ENCODE results near the gene TEX54.
"Not testable (repeated sequence)": the region's sequence is repeated elsewhere in the genome, so short reads cannot be mapped to it uniquely, and the experiment has no call there.

Gene TEX54

GRCh38 chr11:62860835-62861563 lies 28.4 kb upstream of the TEX54 start:
- no peak overlapping the region for H3K4me3 ChIP-seq (ENCODE audit: low read depth, low read length)
- no peak for TF ChIP-seq CTCF (IDR thresholded peaks at IDR 0.05; ENCODE audit: insufficient read depth, low read depth, low read length, missing control alignments)

GRCh38 chr11:62859281-62859703 lies 26.7 kb upstream of the TEX54 start:
- H3K4me3 ChIP-seq (ENCODE audit: low read depth, low read length): not testable (repeated sequence)

More at GRCh38 chr11:62860835-62861563, 28.4 kb upstream of the TEX54 start:
- DNase-seq (ENCODE audit: low read depth): peak; percentile 67

GRCh38 chr11:62858201-62858600 lies 25.6 kb upstream of the TEX54 start:
- no peak for TF ChIP-seq CTCF (IDR thresholded peaks at IDR 0.05; ENCODE audit: insufficient read depth, low read depth, low read length, missing control alignments)
- peak overlapping the region; percentile 90 for H3K4me3 ChIP-seq (ENCODE audit: low read depth, low read length)
- no peak for DNase-seq (ENCODE audit: low read depth)

More at GRCh38 chr11:62859281-62859703, 26.7 kb upstream of the TEX54 start:
- DNase-seq (ENCODE audit: low read depth): not testable (repeated sequence)

- H3K4me3 ChIP-seq (ENCODE audit: low read depth, low read length): peak overlapping the region; percentile 90
- DNase-seq (ENCODE audit: low read depth): no peak
- TF ChIP-seq CTCF (IDR thresholded peaks at IDR 0.05; ENCODE audit: insufficient read depth, low read depth, low read length, missing control alignments): no peak
Observed at GRCh38 chr11:62857541-62857982, 24.9 kb upstream of the TEX54 start.

GRCh38 chr11:62856333-62856895 lies 23.8 kb upstream of the TEX54 start:
- TF ChIP-seq CTCF (IDR thresholded peaks at IDR 0.05; ENCODE audit: insufficient read depth, low read depth, low read length, missing control alignments): no peak
- DNase-seq (ENCODE audit: low read depth): peak; percentile 47
- H3K4me3 ChIP-seq (ENCODE audit: low read depth, low read length): peak overlapping the region; percentile 90

- TF ChIP-seq CTCF (IDR thresholded peaks at IDR 0.05; ENCODE audit: insufficient read depth, low read depth, low read length, missing control alignments): no peak
- peak; percentile 100 for DNase-seq (ENCODE audit: low read depth)
- H3K4me3 ChIP-seq (ENCODE audit: low read depth, low read length): peak overlapping the region; percentile 98
Observed at GRCh38 chr11:62855571-62856332, 23.1 kb upstream of the TEX54 start.
